Adrenal gland (tissue), 12 donors: ENCODE data around the gene ADAMTS13. TPM values are rescaled to one million over a fixed set of nuclear protein-coding genes. Genes with fewer than 3 reads are reported as not detected.

Source experiments
- DNase-seq, 7 donors: peaks; one replicate each; pipeline ENCODE4 v3.0.0-alpha.2; 2019 to 2020
- H3K27ac ChIP-seq, 5 donors: fragments of 200-600 bp; sonication (generic) in 4 of 5; 1 replicate in 3 of 5; 2 replicates in 2 of 5; pipeline versions ENCODE4 v1.5.1 to v1.8.0; 2016 to 2020; ENCODE audit warnings: mild to moderate bottlenecking in 1 of 5
- H3K27me3 ChIP-seq: fragments of 200-600 bp; 2 replicates; pipeline ENCODE4 v1.8.0; 2021
- H3K36me3 ChIP-seq, 2 donors: fragments of 200-600 bp; replicated peaks in 1 of 2; 1 replicate in 1 of 2; 2 replicates in 1 of 2; pipeline versions ENCODE4 v1.5.1 to v1.8.0; 2018 to 2022
- H3K4me1 ChIP-seq, 2 donors: fragments of 200-600 bp; replicated peaks in 1 of 2; 1 replicate in 1 of 2; 2 replicates in 1 of 2; pipeline versions ENCODE4 v1.5.1 to v1.8.0; 2018 to 2021
- H3K4me3 ChIP-seq, 4 donors: fragments of 200-600 bp; sonication (generic) in 3 of 4; one replicate each; pipeline ENCODE4 v1.5.1; 2016 to 2018
- H3K9me3 ChIP-seq, 3 donors: fragments of 200-600 bp; sonication (generic) in 1 of 3; replicated peaks in 1 of 3; 1 replicate in 2 of 3; 2 replicates in 1 of 3; pipeline versions ENCODE4 v1.5.1 to v1.8.0; 2016 to 2021
- CTCF ChIP-seq, 6 experiments: fragments of 450-650 bp in 4 of 6; fragments of 200-600 bp in 2 of 6; sonication (generic) in 1 of 6; IDR thresholded peaks; 1 replicate in 5 of 6; 2 replicates in 1 of 6; pipeline versions ENCODE4 v1.5.1 to v1.8.0; 2016 to 2021; ENCODE audit warnings: antibody characterized with exemption in 6 of 6, mild to moderate bottlenecking in 2 of 6, moderate library complexity in 1 of 6
- POLR2A ChIP-seq, 2 donors: fragments of 450-650 bp; IDR thresholded peaks; one replicate each; pipeline ENCODE4 v1.6.1; 2017; ENCODE audit warnings: antibody characterized with exemption in 2 of 2, mild to moderate bottlenecking in 2 of 2, moderate library complexity in 1 of 2
- WGBS, 4 donors: extraction: QIAGEN DNeasy Blood & Tissue Kit in 2 of 4; methylation state at CpG; one replicate each; pipeline versions ENCODE4 v1.1.5 to v1.1.7; 2013 to 2017; 5-methylcytosine and 5-hydroxymethylcytosine counted together
- intact Hi-C, 2 donors: fragments of 100-400 bp; cut with DNase I; formaldehyde crosslinking; loops; one replicate each; pipeline versions ENCODE4 v1.14.1 to v1.15.0; 2022 to 2023
- polyA plus RNA-seq, 3 donors: library from polyadenylated mRNA; stranded (reverse); fragments of 200-250 nt in 2 of 3; fragments of 350-450 nt in 1 of 3; fragmentation: Illumina TruSeq in 1 of 3; extraction: RNeasy Lipid Tissue Mini Kit (QIAGEN cat#74804) in 1 of 3; gene quantifications; one replicate each; pipeline ENCODE4 v1.2.3, GENCODE V29; 2013 to 2014
- total RNA-seq, 9 donors: library from RNA; depleted of rRNA in 4 of 9; stranded (reverse); fragments of >200 nt in 4 of 9; fragments of 120-200 nt in 1 of 9; fragmentation: NEBNext Ultra II Directional in 1 of 9; extraction: Animal tissue kit (Norgen Biotek cat#: 25700) in 1 of 9; gene quantifications; one replicate each; pipeline versions ENCODE4 v1.1.0 to v1.2.4, GENCODE V29; 2013 to 2023
- donor health status: healthy with polysubstance abuse.
- donor health status: Bipolar disorder and iron deficiency.
- donor health status: DM: yes; HTN: yes; CAD: no.
- donor health status: DM: no; HTN: no; CAD: no.
- donor health status: DM: no; HTN: no; CAD: no.
- donor health status: DM: yes; HTN: yes; CAD: no.

Gene ADAMTS13
- total and polyA plus RNA-seq, 12 donors, result 0.15 to 19.9 (median 2.0) TPM

GRCh38 chr9:133467101-133467500, 44.9 kb downstream of the ADAMTS13 start:
- no peak overlapping the region for H3K27ac ChIP-seq
- no peak for DNase-seq
- H3K27me3 ChIP-seq, result no peaks in the 10 kb centered on the region
- no peaks in the 10 kb centered on the region for H3K4me1 ChIP-seq
- no peak overlapping the region for H3K4me3 ChIP-seq
- WGBS, 4 donors, result 91 to 96% (median 94%) methylated on average over 6 to 10 of the region's 10 CpGs
- no peaks in the 10 kb centered on the region for H3K9me3 ChIP-seq
- no peak for TF ChIP-seq POLR2A (IDR thresholded peaks at IDR 0.05)
- no peak for TF ChIP-seq CTCF (IDR thresholded peaks at IDR 0.05)
- intact Hi-C loops, result no loop called here
- H3K36me3 ChIP-seq, result no peaks in the 10 kb centered on the region

- no peak for DNase-seq
- no peak overlapping the region for H3K27ac ChIP-seq
- no peaks in the 10 kb centered on the region for H3K27me3 ChIP-seq
- WGBS, 4 donors, result 90 to 95% (median 91%) methylated on average over 10 to 11 of the region's 11 CpGs; no CpG with 5 or more reads in 1 of the 4 donors
- no peak overlapping the region for H3K4me3 ChIP-seq
- H3K9me3 ChIP-seq, result no peaks in the 10 kb centered on the region
- TF ChIP-seq POLR2A (IDR thresholded peaks at IDR 0.05) (no peak), CTCF (IDR thresholded peaks at IDR 0.05) (no peak)
- H3K36me3 ChIP-seq, result no peaks in the 10 kb centered on the region
- intact Hi-C loops, result no loop called here
- no peaks in the 10 kb centered on the region for H3K4me1 ChIP-seq
These were observed 46.2 kb downstream of the ADAMTS13 start for GRCh38 chr9:133468374-133468773.

- intact Hi-C loops, result no loop called here
- no peak for DNase-seq
- no peak overlapping the region for H3K27ac ChIP-seq
- no peaks in the 10 kb centered on the region for H3K4me1 ChIP-seq
- no peak overlapping the region for H3K4me3 ChIP-seq
- H3K27me3 ChIP-seq, result no peaks in the 10 kb centered on the region
- WGBS, 4 donors, result 86 to 100% (median 89%) methylated on average over 2 to 6 of the region's 6 CpGs; no CpG with 5 or more reads in 1 of the 4 donors
- H3K9me3 ChIP-seq, result no peaks in the 10 kb centered on the region
- no peak for TF ChIP-seq POLR2A (IDR thresholded peaks at IDR 0.05)
- no peak for TF ChIP-seq CTCF (IDR thresholded peaks at IDR 0.05)
- H3K36me3 ChIP-seq, result no peaks in the 10 kb centered on the region
These were observed 46.7 kb downstream of the ADAMTS13 start for GRCh38 chr9:133468777-133469421.

- intact Hi-C loops, result no loop called here
- no peak for TF ChIP-seq CTCF (IDR thresholded peaks at IDR 0.05)
- no peak for TF ChIP-seq POLR2A (IDR thresholded peaks at IDR 0.05)
- Histone ChIP-seq H3K27ac (no peak overlapping the region), H3K9me3 (no peaks in the 10 kb centered on the region), H3K4me3 (no peak overlapping the region), H3K27me3 (no peaks in the 10 kb centered on the region), H3K4me1 (no peaks in the 10 kb centered on the region), H3K36me3 (no peaks in the 10 kb centered on the region)
- DNase-seq, result no peak
- WGBS, 4 donors, result 61 to 76% (median 68%) methylated on average over 6 to 16 of the region's 16 CpGs; no CpG with 5 or more reads in 1 of the 4 donors
These were observed 48.3 kb downstream of the ADAMTS13 start for GRCh38 chr9:133470427-133470924.
